Hepatocyte (in vitro differentiated cells): ENCODE data around the gene POLD2. TPM values are rescaled to one million over a fixed set of nuclear protein-coding genes. Genes with fewer than 3 reads are reported as not detected.

Source experiments
- DNase-seq: peaks from one replicate; pipeline ENCODE4 v3.0.0-alpha.2; 2016; ENCODE audit warnings: low spot score
- H2AFZ ChIP-seq: fragments of 200-600 bp; sonication (generic); 2 replicates; pipeline ENCODE4 v1.6.0; 2016; ENCODE audit warnings: antibody characterized with exemption, mild to moderate bottlenecking
- H3K27ac ChIP-seq: fragments of 200-600 bp; sonication (generic); 2 replicates; pipeline ENCODE4 v1.5.1; 2016; ENCODE audit warnings: mild to moderate bottlenecking
- H3K27me3 ChIP-seq: fragments of 200-600 bp; sonication (generic); 2 replicates; pipeline ENCODE4 v1.6.1; 2016
- H3K36me3 ChIP-seq: fragments of 200-600 bp; sonication (generic); replicated peaks from 2 replicates; pipeline ENCODE4 v1.5.1; 2016; ENCODE audit warnings: low read depth; ENCODE audit not compliant: insufficient read depth
- H3K4me1 ChIP-seq: fragments of 200-600 bp; sonication (generic); 2 replicates; pipeline ENCODE4 v1.5.1; 2016; ENCODE audit warnings: mild to moderate bottlenecking, moderate library complexity; ENCODE audit not compliant: insufficient read depth
- H3K4me2 ChIP-seq: fragments of 200-600 bp; sonication (generic); 2 replicates; pipeline ENCODE4 v1.6.0; 2016
- H3K4me3 ChIP-seq: fragments of 200-600 bp; sonication (generic); 2 replicates; pipeline ENCODE4 v1.5.1; 2016; ENCODE audit warnings: mild to moderate bottlenecking
- H3K79me2 ChIP-seq: fragments of 200-600 bp; sonication (generic); 2 replicates; pipeline ENCODE4 v1.6.0; 2017; ENCODE audit warnings: mild to moderate bottlenecking
- H3K9me2 ChIP-seq: fragments of 200-600 bp; sonication (generic); replicated peaks from 2 replicates; pipeline ENCODE4 v1.6.0; 2017; ENCODE audit warnings: mild to moderate bottlenecking; ENCODE audit not compliant: insufficient read depth
- H3K9me3 ChIP-seq: fragments of 200-600 bp; sonication (generic); 2 replicates; pipeline ENCODE4 v1.5.1; 2016; ENCODE audit warnings: low read depth, mild to moderate bottlenecking
- H4K20me1 ChIP-seq: fragments of 200-600 bp; sonication (generic); 2 replicates; pipeline ENCODE4 v1.6.0; 2016; ENCODE audit warnings: mild to moderate bottlenecking; ENCODE audit not compliant: insufficient read depth, poor library complexity, severe bottlenecking
- CTCF ChIP-seq: fragments of 200-600 bp; sonication (generic); IDR thresholded peaks from 2 replicates; pipeline ENCODE4 v1.5.1; 2016; ENCODE audit warnings: antibody characterized with exemption, mild to moderate bottlenecking; ENCODE audit not compliant: poor library complexity
- EZH2 ChIP-seq: fragments of 200-600 bp; sonication (generic); IDR thresholded peaks from 2 replicates; pipeline ENCODE4 v1.6.1; 2016; ENCODE audit warnings: antibody characterized with exemption, mild to moderate bottlenecking, borderline replicate concordance
- EZH2phosphoT487 ChIP-seq: fragments of 200-600 bp; sonication (generic); IDR thresholded peaks from one replicate; pipeline ENCODE4 v1.6.1; 2018; ENCODE audit warnings: antibody characterized with exemption, mild to moderate bottlenecking, low read depth, moderate library complexity; ENCODE audit not compliant: unreplicated experiment, severe bottlenecking
- WGBS: methylation state at CpG from one replicate; pipeline ENCODE4 v1.1.6; 2016; ENCODE audit warnings: low lambda C conversion rate; ENCODE audit errors: missing lambda C conversion rate; 5-methylcytosine and 5-hydroxymethylcytosine counted together
- polyA plus RNA-seq: library from polyadenylated mRNA; unstranded; fragments of >200 nt; fragmentation: Nextera tagmentation; extraction: Ambion mirVana; gene quantifications from 2 replicates; pipeline ENCODE4 v1.2.1, GENCODE V29; 2016
- total RNA-seq: library from RNA; depleted of rRNA; stranded (reverse); fragments of >200 nt; gene quantifications from 2 replicates; pipeline ENCODE4 v1.2.3, GENCODE V29; 2014

Gene POLD2
- total and polyA plus RNA-seq, 2 experiments from 2014 or later: 59.9 to 110 TPM

- H3K27me3 ChIP-seq: no peaks in the 10 kb centered on the region
- WGBS: 78% methylated on average over 5 of the region's 5 CpGs
- H3K27ac ChIP-seq: no peak overlapping the region
- no peaks in the 10 kb centered on the region for H3K36me3 ChIP-seq
- no peak overlapping the region for H3K4me3 ChIP-seq
- H3K79me2 ChIP-seq: no peaks in the 10 kb centered on the region
- H4K20me1 ChIP-seq: no peaks in the 10 kb centered on the region
- TF ChIP-seq EZH2phosphoT487: no peak
- TF ChIP-seq CTCF: no peak
- no peak for TF ChIP-seq EZH2
- DNase-seq: no peak
- H3K9me2 ChIP-seq: no peaks in the 10 kb centered on the region
- no peak overlapping the region for H2AFZ ChIP-seq
- peaks cover 3% of the 10 kb centered on the region for H3K4me1 ChIP-seq
- H3K9me3 ChIP-seq: no peaks in the 10 kb centered on the region
- H3K4me2 ChIP-seq: no peak overlapping the region
These were observed 13.4 kb upstream of the POLD2 start for GRCh38 chr7:44136731-44137130.

- DNase-seq: no peak
- WGBS: 96% methylated on average over 4 of the region's 4 CpGs
These were observed 11.7 kb upstream of the POLD2 start for GRCh38 chr7:44134943-44135628.

GRCh38 chr7:44133295-44133694 lies 9.9 kb upstream of the POLD2 start:
- H3K79me2 ChIP-seq: no peaks in the 10 kb centered on the region
- no peaks in the 10 kb centered on the region for H3K9me2 ChIP-seq
- no peaks in the 10 kb centered on the region for H3K9me3 ChIP-seq
- no peak overlapping the region for H3K4me2 ChIP-seq
- DNase-seq: no peak
- H3K4me3 ChIP-seq: no peak overlapping the region
- WGBS: 45% methylated on average over 3 of the region's 3 CpGs
- no peak overlapping the region for H3K27ac ChIP-seq
- no peak overlapping the region for H2AFZ ChIP-seq
- TF ChIP-seq EZH2phosphoT487 (no peak), CTCF (no peak), EZH2 (no peak)
- no peaks in the 10 kb centered on the region for H3K36me3 ChIP-seq
- H3K27me3 ChIP-seq: no peaks in the 10 kb centered on the region
- peaks cover 3% of the 10 kb centered on the region for H3K4me1 ChIP-seq
- no peaks in the 10 kb centered on the region for H4K20me1 ChIP-seq

More at GRCh38 chr7:44134943-44135628, 11.7 kb upstream of the POLD2 start:
- no peaks in the 10 kb centered on the region for H3K9me2 ChIP-seq
- no peaks in the 10 kb centered on the region for H3K36me3 ChIP-seq
- no peak overlapping the region for H2AFZ ChIP-seq
- no peak for TF ChIP-seq EZH2
- TF ChIP-seq EZH2phosphoT487: no peak
- no peak for TF ChIP-seq CTCF
- H3K4me3 ChIP-seq: no peak overlapping the region
- peaks cover 3% of the 10 kb centered on the region for H3K4me1 ChIP-seq
- no peaks in the 10 kb centered on the region for H3K79me2 ChIP-seq
- no peaks in the 10 kb centered on the region for H3K27me3 ChIP-seq
- no peak overlapping the region for H3K4me2 ChIP-seq
- H3K27ac ChIP-seq: no peak overlapping the region
- H4K20me1 ChIP-seq: no peaks in the 10 kb centered on the region
- H3K9me3 ChIP-seq: no peaks in the 10 kb centered on the region

- no peak overlapping the region for H3K4me3 ChIP-seq
- no peak overlapping the region for H2AFZ ChIP-seq
- H3K79me2 ChIP-seq: no peaks in the 10 kb centered on the region
- H3K4me1 ChIP-seq: peaks cover 3% of the 10 kb centered on the region
- no peaks in the 10 kb centered on the region for H3K9me2 ChIP-seq
- no peak for TF ChIP-seq EZH2
- TF ChIP-seq EZH2phosphoT487: no peak
- no peak for TF ChIP-seq CTCF
- 43% methylated on average over 2 of the region's 2 CpGs for WGBS
- H3K4me2 ChIP-seq: peak overlapping the region; percentile 19
- H3K27me3 ChIP-seq: no peaks in the 10 kb centered on the region
- H3K27ac ChIP-seq: no peak overlapping the region
- DNase-seq: no peak
- H4K20me1 ChIP-seq: no peaks in the 10 kb centered on the region
- no peaks in the 10 kb centered on the region for H3K36me3 ChIP-seq
- no peaks in the 10 kb centered on the region for H3K9me3 ChIP-seq
These were observed 8.7 kb upstream of the POLD2 start for GRCh38 chr7:44132039-44132438.
